SK-N-SH treated with all-trans-retinoic acid at 6 μM for 48 hours (cell line): ENCODE data around the gene TSGA10IP.

Source experiments
- ESRRG ChIP-seq: fragments of 250-450 bp; sonication (Bioruptor Pico); IDR thresholded peaks from 2 replicates; pipeline ENCODE4 v1.6.1; 2021; ENCODE audit warnings: mild to moderate bottlenecking
- PPARA ChIP-seq: fragments of 250-450 bp; sonication (Bioruptor Pico); IDR thresholded peaks from 2 replicates; pipeline ENCODE4 v1.5.0; 2020; ENCODE audit warnings: mild to moderate bottlenecking, borderline replicate concordance
- TOX ChIP-seq: fragments of 250-450 bp; sonication (Bioruptor Pico); IDR thresholded peaks from 2 replicates; pipeline ENCODE4 v1.8.0; 2021; ENCODE audit warnings: mild to moderate bottlenecking, moderate library complexity, borderline replicate concordance
- TF ChIP-seq, protein P1 (sequence below): fragments of 250-450 bp; sonication (Bioruptor Pico); IDR thresholded peaks from 2 replicates; pipeline ENCODE4 v1.5.1; 2020; ENCODE audit warnings: low read depth, mild to moderate bottlenecking, moderate library complexity
- TF ChIP-seq, protein P2 (sequence below): fragments of 250-450 bp; sonication (Bioruptor Pico); IDR thresholded peaks from 2 replicates; pipeline ENCODE4 v1.8.0; 2020; ENCODE audit warnings: mild to moderate bottlenecking, moderate library complexity, borderline replicate concordance

DNA sequence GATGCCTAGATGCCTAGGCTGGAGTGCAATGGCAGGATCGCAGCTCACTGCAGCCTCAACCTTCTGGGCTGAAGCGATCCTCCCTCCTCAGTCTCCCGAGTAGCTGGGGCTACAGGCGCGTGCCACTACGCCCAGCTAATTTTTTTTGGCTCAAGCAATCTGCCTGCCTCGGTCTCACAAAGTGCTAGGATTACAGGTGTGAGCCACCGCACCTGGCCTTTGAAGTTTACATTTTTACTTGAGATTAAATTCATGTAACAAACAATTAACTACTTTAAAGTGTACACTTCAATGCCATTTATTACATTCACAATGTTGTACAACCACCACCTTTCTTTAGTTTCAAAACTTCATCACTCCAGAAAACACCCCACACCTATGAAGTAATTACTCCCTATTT lies 41.6 kb upstream of the TSGA10IP start:
- TF ChIP-seq ESRRG (CRISPR knock-in tag) (no peak), TOX (CRISPR knock-in tag) (no peak), PPARA (CRISPR knock-in tag) (no peak)
- TF ChIP-seq, protein P1, sequence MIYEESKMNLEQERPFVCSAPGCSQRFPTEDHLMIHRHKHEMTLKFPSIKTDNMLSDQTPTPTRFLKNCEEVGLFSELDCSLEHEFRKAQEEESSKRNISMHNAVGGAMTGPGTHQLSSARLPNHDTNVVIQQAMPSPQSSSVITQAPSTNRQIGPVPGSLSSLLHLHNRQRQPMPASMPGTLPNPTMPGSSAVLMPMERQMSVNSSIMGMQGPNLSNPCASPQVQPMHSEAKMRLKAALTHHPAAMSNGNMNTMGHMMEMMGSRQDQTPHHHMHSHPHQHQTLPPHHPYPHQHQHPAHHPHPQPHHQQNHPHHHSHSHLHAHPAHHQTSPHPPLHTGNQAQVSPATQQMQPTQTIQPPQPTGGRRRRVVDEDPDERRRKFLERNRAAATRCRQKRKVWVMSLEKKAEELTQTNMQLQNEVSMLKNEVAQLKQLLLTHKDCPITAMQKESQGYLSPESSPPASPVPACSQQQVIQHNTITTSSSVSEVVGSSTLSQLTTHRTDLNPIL (CRISPR knock-in tag), result no peak
- TF ChIP-seq, protein P2, sequence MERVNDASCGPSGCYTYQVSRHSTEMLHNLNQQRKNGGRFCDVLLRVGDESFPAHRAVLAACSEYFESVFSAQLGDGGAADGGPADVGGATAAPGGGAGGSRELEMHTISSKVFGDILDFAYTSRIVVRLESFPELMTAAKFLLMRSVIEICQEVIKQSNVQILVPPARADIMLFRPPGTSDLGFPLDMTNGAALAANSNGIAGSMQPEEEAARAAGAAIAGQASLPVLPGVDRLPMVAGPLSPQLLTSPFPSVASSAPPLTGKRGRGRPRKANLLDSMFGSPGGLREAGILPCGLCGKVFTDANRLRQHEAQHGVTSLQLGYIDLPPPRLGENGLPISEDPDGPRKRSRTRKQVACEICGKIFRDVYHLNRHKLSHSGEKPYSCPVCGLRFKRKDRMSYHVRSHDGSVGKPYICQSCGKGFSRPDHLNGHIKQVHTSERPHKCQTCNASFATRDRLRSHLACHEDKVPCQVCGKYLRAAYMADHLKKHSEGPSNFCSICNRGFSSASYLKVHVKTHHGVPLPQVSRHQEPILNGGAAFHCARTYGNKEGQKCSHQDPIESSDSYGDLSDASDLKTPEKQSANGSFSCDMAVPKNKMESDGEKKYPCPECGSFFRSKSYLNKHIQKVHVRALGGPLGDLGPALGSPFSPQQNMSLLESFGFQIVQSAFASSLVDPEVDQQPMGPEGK (CRISPR knock-in tag), result no peak
